Activated T-cell treated with anti-CD3 and anti-CD28 coated beads, Interleukin-2, amount 50 U/mL, for 4 hours (primary cell): ENCODE data around the gene PRKG1. TPM values are rescaled to one million over a fixed set of nuclear protein-coding genes. Genes with fewer than 3 reads are reported as not detected.

ENCODE experiments used
- ATAC-seq, 2 donors: fragments of 200-7000 bp; cut with Tn5 transposase; one replicate each; pipeline ENCODE4 v1.10.0; 2021
- DNase-seq: peaks from one replicate; pipeline ENCODE4 v3.0.0-alpha.2; 2020
- H3K27me3 Mint-ChIP-seq: one replicate; pipeline ENCODE4 v1.8.0; 2021; ENCODE audit warnings: low read depth, mixed read lengths
- H3K36me3 Mint-ChIP-seq: one replicate; pipeline ENCODE4 v1.8.0; 2022; ENCODE audit warnings: mixed read lengths; ENCODE audit not compliant: insufficient read depth
- H3K4me1 Mint-ChIP-seq: one replicate; pipeline ENCODE4 v1.8.0; 2021; ENCODE audit warnings: low read depth, mixed read lengths
- H3K4me3 Mint-ChIP-seq: one replicate; pipeline ENCODE4 v1.8.0; 2021; ENCODE audit warnings: mild to moderate bottlenecking, moderate library complexity, mixed read lengths
- H3K9me3 Mint-ChIP-seq: one replicate; pipeline ENCODE4 v1.8.0; 2021; ENCODE audit warnings: mixed read lengths
- total RNA-seq, 3 donors: library from RNA; stranded (reverse); gene quantifications; one replicate each; pipeline ENCODE4 v1.2.1, GENCODE V29; 2021

PRKG1 gene
- total RNA-seq, 3 donors from 2014 or later, result 0.08 TPM; not detected in 2

DNA sequence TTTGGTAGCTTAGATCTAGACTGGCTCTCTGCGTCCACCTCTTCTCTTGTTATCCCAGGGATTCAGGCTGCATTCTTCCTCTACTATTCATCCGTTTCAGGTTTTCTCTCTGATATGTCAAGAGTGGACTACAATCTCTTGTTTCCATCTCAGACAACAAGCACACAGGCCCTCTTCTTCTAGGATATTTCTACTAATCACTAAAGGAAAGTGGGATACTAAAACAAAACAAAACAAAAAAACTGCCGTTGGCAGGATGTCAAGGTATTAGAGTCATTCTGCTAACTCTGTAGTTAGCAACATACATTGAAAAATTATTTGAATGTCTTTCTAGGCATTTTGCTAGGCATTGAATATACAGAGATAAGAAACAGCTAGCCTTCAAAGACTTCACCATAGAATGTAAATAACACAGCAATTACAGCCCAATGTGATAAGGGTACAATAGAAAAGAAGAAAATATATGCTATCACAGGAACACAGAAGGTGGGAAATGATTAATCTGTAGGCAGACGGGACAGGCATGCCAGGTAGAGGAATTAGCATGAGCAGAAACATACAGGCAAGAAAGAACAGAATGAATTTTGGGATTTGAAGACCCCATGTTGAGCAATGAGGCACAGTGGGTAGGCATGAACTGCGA lies 414.6 kb downstream of the PRKG1 start:
- Mint-ChIP-seq H3K9me3 (no peaks in the 10 kb centered on the region), H3K36me3 (no peaks in the 10 kb centered on the region), H3K4me3 (no peak overlapping the region), H3K27me3 (no peaks in the 10 kb centered on the region), H3K4me1 (no peaks in the 10 kb centered on the region)
- ATAC-seq, result no peak
- no peak for DNase-seq

DNA sequence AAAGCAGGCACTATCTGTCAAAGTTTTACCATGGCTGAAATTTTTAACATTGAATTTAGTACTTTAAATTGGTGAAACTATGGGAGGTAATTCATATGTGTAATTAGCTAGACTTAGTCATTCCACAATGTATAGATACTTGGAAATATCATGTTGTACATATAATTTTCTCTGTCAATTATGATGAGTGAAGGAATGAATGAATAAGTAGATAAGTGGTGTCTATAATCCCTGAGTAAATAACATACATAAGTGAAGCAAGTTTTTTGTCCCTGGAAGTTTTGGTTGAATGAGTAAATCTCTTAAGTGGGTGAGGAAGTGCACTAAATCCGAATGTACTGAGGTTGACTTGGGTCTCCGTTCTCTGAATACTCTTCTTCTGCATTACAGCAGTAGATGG lies 424.1 kb downstream of the PRKG1 start:
- Mint-ChIP-seq H3K4me3 (no peak overlapping the region), H3K9me3 (no peaks in the 10 kb centered on the region), H3K27me3 (no peaks in the 10 kb centered on the region), H3K4me1 (no peaks in the 10 kb centered on the region), H3K36me3 (no peaks in the 10 kb centered on the region)
- DNase-seq, result no peak
- ATAC-seq, result no peak

DNA sequence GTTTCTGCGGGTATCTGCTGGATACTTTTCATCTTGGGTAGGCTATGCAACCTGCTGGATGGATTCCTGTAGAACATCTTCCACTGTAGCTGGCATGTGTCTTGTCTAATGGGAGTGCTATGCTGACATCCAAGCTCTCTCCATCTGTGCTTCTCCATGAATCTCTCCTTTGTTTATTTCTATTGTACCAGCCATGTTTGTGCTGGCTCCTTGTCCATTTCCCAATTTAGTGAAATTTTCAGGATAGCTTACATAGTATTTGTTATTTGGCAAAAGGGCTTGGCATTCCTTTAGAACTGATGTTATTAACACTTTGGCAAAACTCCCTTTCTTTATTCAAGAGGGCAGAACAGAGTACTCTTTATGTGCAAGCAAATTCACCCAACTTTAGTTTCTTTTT lies 427.1 kb downstream of the PRKG1 start:
- no peaks in the 10 kb centered on the region for H3K36me3 Mint-ChIP-seq
- H3K27me3 Mint-ChIP-seq, result no peaks in the 10 kb centered on the region
- H3K9me3 Mint-ChIP-seq, result no peaks in the 10 kb centered on the region
- no peaks in the 10 kb centered on the region for H3K4me1 Mint-ChIP-seq
- DNase-seq, result no peak
- no peak for ATAC-seq
- H3K4me3 Mint-ChIP-seq, result no peak overlapping the region

DNA sequence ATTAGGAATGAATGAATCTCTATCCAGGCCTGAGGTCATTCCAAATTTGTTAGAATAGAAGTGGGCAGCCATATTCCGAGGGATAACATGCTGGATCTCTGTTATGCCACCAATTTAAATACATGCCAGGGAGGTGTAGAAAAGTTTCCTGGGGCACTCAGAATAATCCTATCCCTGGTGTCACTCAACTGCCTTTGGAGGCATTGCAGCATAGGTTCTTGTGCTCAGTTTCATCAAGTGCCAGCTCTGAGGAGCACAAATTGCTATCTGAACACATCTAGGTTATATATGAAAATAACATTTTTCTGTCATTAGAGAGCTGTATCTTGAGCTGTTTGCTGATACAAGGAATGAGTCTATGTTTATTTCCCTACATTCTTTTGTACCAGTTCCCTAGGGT lies 427.8 kb downstream of the PRKG1 start:
- H3K4me1 Mint-ChIP-seq, result no peaks in the 10 kb centered on the region
- DNase-seq, result no peak
- ATAC-seq, result no peak
- no peaks in the 10 kb centered on the region for H3K27me3 Mint-ChIP-seq
- no peak overlapping the region for H3K4me3 Mint-ChIP-seq
- no peaks in the 10 kb centered on the region for H3K36me3 Mint-ChIP-seq
- H3K9me3 Mint-ChIP-seq, result no peaks in the 10 kb centered on the region

DNA sequence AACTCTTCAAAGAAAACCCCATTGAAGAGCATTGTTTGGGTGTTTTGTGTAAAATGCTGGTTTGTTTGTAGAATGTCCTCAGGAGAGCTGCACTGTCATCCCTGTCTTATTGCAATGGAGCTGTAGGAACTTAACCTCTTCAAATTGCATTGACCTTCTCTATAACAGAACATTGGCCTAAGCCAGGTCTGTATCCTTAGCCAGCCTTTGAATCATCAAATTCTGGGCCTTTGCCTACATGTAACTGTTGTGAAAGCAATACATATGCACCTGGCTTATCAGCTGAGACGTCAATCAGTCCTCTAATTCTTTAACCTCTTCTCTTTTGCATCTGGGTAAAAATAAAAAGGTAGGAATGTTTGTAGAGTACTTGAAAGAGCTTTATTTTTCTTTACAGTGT lies 429.1 kb downstream of the PRKG1 start:
- Mint-ChIP-seq H3K4me3 (no peak overlapping the region), H3K4me1 (no peaks in the 10 kb centered on the region), H3K27me3 (no peaks in the 10 kb centered on the region), H3K36me3 (no peaks in the 10 kb centered on the region), H3K9me3 (no peaks in the 10 kb centered on the region)
- no peak for DNase-seq
- ATAC-seq, result no peak

DNA sequence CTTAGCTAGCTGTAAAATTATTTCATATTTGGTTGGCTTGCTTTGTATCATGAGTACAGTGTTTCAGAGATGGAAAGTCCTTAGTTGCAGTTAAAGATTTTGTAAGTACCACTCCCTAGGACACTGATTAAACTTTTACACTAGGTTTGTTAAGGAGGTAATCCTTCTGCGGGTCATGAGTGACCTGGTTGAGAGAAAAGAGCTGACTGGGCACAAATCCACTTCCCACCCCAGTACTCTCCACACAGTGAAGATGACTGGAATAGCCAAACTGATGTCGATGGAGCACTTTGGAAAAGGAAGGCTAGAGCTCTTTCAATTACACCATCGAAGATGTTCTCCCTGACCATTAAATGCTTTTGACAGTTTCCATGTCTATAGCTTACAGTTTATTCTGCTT lies 433.2 kb downstream of the PRKG1 start:
- Mint-ChIP-seq H3K4me1 (no peaks in the 10 kb centered on the region), H3K4me3 (no peak overlapping the region), H3K27me3 (no peaks in the 10 kb centered on the region), H3K9me3 (no peaks in the 10 kb centered on the region), H3K36me3 (no peaks in the 10 kb centered on the region)
- DNase-seq (no peak), ATAC-seq (no peak)

DNA sequence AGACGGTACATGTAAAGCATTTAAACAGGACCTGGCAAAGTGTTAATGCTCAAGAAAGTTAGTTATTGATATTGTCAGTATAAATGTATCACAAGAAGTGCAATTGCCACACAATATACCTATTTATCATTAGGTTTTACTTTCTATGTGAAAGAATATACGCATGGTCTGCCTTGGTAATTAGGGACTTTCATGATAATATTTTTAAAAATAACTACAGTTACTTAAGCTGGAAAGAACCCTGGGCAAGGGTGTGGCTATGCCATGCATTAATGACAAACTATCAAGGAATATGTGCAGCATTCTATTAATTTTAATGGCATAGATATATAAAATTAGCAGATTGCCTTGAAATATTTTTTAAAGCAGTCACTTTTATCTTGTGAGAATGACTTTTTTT lies 433.9 kb downstream of the PRKG1 start:
- Mint-ChIP-seq H3K36me3 (no peaks in the 10 kb centered on the region), H3K27me3 (no peaks in the 10 kb centered on the region), H3K9me3 (no peaks in the 10 kb centered on the region), H3K4me1 (no peaks in the 10 kb centered on the region), H3K4me3 (no peak overlapping the region)
- DNase-seq, result no peak
- ATAC-seq, result no peak

DNA sequence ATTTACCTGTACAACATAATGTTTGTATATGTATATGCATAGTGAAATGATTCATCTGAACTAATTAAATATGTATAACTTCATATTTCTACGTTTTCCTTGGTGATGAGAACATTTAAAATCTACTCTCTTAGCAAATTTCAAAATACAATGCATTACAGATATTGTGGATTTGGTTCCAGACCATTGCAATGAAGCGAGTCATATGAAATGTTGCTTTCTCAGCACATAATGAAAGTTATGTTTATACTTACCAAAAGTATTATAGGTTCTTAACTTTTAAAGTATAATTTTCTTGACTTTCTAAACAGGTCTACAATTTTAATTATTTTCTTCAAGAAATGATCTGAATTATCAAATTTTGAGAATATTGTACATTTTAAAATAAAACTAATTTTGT lies 435.9 kb downstream of the PRKG1 start:
- Mint-ChIP-seq H3K9me3 (no peaks in the 10 kb centered on the region), H3K36me3 (no peaks in the 10 kb centered on the region), H3K4me1 (no peaks in the 10 kb centered on the region), H3K27me3 (no peaks in the 10 kb centered on the region), H3K4me3 (no peak overlapping the region)
- ATAC-seq (no peak), DNase-seq (no peak)

DNA sequence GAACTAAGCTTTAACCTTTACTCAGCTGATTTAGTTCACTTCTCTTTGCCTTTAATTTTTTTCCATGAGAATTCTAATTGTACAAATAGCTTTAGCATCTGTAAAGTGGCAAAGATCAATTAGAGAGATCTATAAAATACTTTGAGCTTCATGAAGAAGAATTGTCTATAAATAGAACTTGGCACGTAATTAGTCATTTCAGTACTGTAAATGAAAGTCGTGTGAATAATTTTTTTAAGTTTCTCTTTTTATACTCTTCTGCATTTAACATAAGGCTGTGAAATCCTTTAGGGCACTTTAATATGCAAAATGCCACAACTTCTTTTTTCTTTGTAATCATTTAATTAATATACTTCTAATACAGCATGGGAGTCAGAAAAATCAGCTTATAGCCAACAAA lies 447.3 kb downstream of the PRKG1 start:
- Mint-ChIP-seq H3K36me3 (no peaks in the 10 kb centered on the region), H3K4me3 (no peak overlapping the region), H3K4me1 (no peaks in the 10 kb centered on the region), H3K27me3 (no peaks in the 10 kb centered on the region), H3K9me3 (no peaks in the 10 kb centered on the region)
- no peak for ATAC-seq
- DNase-seq, result no peak

DNA sequence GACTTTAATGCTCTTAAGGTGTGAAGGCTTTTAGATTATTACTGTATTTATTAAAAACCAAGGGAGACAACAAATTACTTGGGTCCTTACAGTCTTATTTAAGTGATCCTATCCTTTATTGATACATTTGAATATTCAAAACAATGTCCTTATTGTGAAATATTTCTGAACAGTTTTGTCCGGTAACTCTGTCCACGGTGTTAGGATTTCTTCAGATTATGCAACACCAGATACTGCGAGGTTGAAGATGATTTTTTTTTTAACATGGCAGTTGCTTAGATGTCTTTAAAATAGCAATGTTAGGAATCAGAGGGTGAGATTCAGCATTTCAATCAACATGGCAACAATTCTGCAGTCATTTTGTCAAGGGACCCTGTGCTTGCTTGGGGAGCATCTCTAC lies 448.6 kb downstream of the PRKG1 start:
- no peak for DNase-seq
- Mint-ChIP-seq H3K4me3 (no peak overlapping the region), H3K36me3 (no peaks in the 10 kb centered on the region), H3K4me1 (no peaks in the 10 kb centered on the region), H3K9me3 (no peaks in the 10 kb centered on the region), H3K27me3 (no peaks in the 10 kb centered on the region)
- ATAC-seq, result no peak

DNA sequence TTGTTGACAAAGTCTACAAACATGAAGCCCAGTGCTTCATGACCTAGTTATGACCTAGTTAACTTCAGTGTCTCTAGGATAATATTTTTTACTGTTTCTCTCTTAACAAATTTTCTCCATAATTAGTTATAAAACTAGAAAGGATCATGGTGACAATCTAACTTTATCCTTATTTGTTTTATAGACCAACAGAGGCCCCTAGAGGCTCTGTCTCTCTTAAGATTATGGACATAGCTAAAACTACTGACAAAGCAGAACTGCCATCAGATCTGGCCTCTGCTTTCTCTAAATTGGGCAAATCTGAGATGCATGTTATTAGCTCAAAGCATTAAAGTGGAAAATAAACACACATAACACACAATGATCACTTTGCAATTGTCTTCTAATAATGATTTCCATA lies 449.2 kb downstream of the PRKG1 start:
- Mint-ChIP-seq H3K4me1 (no peaks in the 10 kb centered on the region), H3K27me3 (no peaks in the 10 kb centered on the region), H3K4me3 (no peak overlapping the region), H3K9me3 (no peaks in the 10 kb centered on the region), H3K36me3 (no peaks in the 10 kb centered on the region)
- no peak for DNase-seq
- ATAC-seq, result no peak

DNA sequence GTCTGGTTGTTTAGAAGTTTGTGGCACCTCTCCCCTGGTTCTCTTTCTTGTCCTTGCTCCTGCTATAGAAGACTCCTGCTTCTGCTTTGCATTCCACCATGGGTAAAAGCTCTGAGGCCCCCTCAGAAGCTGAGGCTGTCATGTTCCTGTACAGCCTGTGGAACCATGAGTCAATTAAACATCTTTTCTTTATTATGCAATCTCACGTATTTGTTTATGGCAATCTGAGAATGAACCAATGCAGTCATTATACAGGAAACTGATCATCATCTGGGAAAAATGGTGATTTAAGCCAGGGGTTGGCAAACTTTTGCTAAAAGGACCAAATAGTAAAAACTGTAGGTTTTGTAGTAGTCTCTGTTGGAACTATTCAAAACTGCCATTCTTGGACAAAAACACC lies 449.8 kb downstream of the PRKG1 start:
- Mint-ChIP-seq H3K4me1 (no peaks in the 10 kb centered on the region), H3K36me3 (no peaks in the 10 kb centered on the region), H3K27me3 (no peaks in the 10 kb centered on the region), H3K9me3 (no peaks in the 10 kb centered on the region), H3K4me3 (no peak overlapping the region)
- ATAC-seq (no peak), DNase-seq (no peak)

DNA sequence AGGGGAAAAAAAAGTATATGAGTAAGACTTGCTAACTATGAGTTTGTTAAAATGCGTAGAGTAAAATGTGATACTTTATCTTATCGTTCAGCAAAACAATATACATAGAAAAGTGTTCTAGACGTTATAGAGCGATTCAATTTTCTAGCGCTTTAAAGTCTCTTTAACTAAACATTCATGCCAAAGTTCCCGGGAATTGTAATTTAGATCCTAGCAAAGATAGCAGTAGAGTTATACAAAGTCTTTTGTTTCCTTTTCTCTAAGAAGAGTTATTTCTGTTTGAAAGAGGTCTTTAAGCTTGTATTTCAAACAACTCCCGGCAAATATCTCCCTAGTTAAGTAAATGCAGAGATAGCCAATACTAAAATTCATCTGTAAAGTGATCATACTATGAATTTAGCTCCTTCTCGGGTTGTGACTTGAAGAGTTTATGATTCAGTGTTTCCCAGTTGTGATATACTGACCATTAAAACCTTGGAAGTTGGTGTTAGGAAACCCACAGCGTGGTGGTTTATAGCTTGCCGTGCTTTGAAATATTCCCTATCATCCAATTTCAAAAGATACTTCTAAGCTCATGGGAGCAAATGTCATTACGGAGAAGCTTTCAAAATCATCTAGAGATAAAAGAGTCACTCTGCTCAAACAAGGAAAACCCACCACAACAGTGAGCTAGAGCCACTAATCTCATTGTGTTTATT lies 453.4 kb downstream of the PRKG1 start:
- no peaks in the 10 kb centered on the region for H3K4me1 Mint-ChIP-seq
- H3K9me3 Mint-ChIP-seq, result no peaks in the 10 kb centered on the region
- DNase-seq, result no peak
- no peaks in the 10 kb centered on the region for H3K27me3 Mint-ChIP-seq
- H3K4me3 Mint-ChIP-seq, result no peak overlapping the region
- ATAC-seq, result no peak
- no peaks in the 10 kb centered on the region for H3K36me3 Mint-ChIP-seq

DNA sequence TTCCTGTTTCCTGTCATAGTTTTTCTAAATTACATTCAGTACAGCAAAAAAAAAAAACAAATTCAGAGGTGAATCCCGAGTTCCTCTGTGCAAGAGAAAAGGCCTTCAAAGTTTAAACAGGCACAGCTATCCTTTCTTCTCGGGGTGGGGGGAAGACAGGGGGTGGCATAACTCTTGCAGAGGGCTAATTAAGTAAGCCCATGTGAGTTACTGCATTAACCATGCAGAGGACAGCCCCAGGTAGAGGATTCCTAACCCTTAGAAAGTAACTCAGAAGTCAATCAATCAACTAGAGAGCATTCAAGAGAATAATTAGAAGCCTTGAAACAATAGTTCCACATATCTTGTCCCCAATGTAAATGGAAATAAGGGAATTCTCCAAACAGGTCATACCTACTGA lies 454.2 kb downstream of the PRKG1 start:
- no peaks in the 10 kb centered on the region for H3K9me3 Mint-ChIP-seq
- H3K36me3 Mint-ChIP-seq, result no peaks in the 10 kb centered on the region
- H3K27me3 Mint-ChIP-seq, result no peaks in the 10 kb centered on the region
- H3K4me3 Mint-ChIP-seq, result no peak overlapping the region
- DNase-seq (no peak), ATAC-seq (no peak)
- no peaks in the 10 kb centered on the region for H3K4me1 Mint-ChIP-seq

DNA sequence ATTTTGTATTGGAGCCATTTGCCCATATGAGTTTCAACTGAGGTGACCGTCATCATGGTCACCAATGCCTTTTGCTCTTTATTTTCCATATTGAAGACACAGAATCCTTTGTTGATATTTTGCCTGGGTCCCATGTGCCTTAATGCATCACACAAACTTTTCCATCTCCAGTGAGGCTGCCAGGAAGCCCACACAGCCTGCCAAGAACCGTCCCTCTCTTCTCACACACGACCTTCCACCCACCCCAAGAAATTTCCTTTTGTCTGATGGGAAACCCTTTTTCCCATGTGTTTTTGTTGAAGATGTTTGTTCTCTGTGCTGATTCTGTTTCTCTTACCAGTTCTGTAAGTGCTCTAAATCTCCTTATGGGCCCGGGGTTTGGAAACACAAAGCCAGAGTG lies 456.3 kb downstream of the PRKG1 start:
- H3K27me3 Mint-ChIP-seq, result no peaks in the 10 kb centered on the region
- H3K36me3 Mint-ChIP-seq, result no peaks in the 10 kb centered on the region
- no peak overlapping the region for H3K4me3 Mint-ChIP-seq
- H3K4me1 Mint-ChIP-seq, result no peaks in the 10 kb centered on the region
- DNase-seq (no peak), ATAC-seq (no peak)
- no peaks in the 10 kb centered on the region for H3K9me3 Mint-ChIP-seq
